Measurements from ENCODE around the gene KRT6B.

Gene KRT6B

GRCh38 chr12:52436000-52436827 lies 15.7 kb downstream of the KRT6B start:
- DNase-seq (ENCODE audit: low spot score) = no peak

- DNase-seq (ENCODE audit: low spot score) = no peak
Observed at GRCh38 chr12:52435659-52435999, 16.3 kb downstream of the KRT6B start.

GRCh38 chr12:52434760-52435530 lies 17.0 kb downstream of the KRT6B start:
- DNase-seq (ENCODE audit: low spot score) = no peak

- no peak for DNase-seq (ENCODE audit: low spot score)
Observed at GRCh38 chr12:52434081-52434733, 17.7 kb downstream of the KRT6B start, which contains the start of gene KRT75. Gene KRT75 (minus strand): TSS chr12:52434371. CDS start chr12:52434304, 67 bp downstream.

- no peak for DNase-seq (ENCODE audit: low spot score)
Observed at GRCh38 chr12:52433501-52434080, 18.4 kb downstream of the KRT6B start.

- DNase-seq (ENCODE audit: low spot score) = no peak
Observed at GRCh38 chr12:52432559-52433207, 19.3 kb downstream of the KRT6B start.

GRCh38 chr12:52428121-52428520 lies 23.8 kb downstream of the KRT6B start:
- DNase-seq (ENCODE audit: low spot score) = no peak

- DNase-seq (ENCODE audit: low spot score) = no peak
Observed at GRCh38 chr12:52427083-52427482, 24.9 kb downstream of the KRT6B start.

GRCh38 chr12:52426034-52426433 lies 25.9 kb downstream of the KRT6B start:
- DNase-seq (ENCODE audit: low spot score) = no peak

GRCh38 chr12:52425466-52425865 lies 26.5 kb downstream of the KRT6B start:
- no peak for DNase-seq (ENCODE audit: low spot score)

GRCh38 chr12:52423661-52424500 lies 28.1 kb downstream of the KRT6B start:
- DNase-seq (ENCODE audit: low spot score) = no peak

- no peak for DNase-seq (ENCODE audit: low spot score)
Observed at GRCh38 chr12:52423035-52423434, 28.9 kb downstream of the KRT6B start.

- DNase-seq (ENCODE audit: low spot score) = peak; percentile 34
Observed at GRCh38 chr12:52419656-52420055, 32.3 kb downstream of the KRT6B start.

GRCh38 chr12:52418576-52419110 lies 33.3 kb downstream of the KRT6B start:
- no peak for DNase-seq (ENCODE audit: low spot score)

- DNase-seq (ENCODE audit: low spot score) = no peak
Observed at GRCh38 chr12:52417740-52418139, 34.2 kb downstream of the KRT6B start.

GRCh38 chr12:52416795-52417194 lies 35.2 kb downstream of the KRT6B start:
- no peak for DNase-seq (ENCODE audit: low spot score)

- DNase-seq (ENCODE audit: low spot score) = peak; percentile 67
Observed at GRCh38 chr12:52415870-52416750, 35.8 kb downstream of the KRT6B start.

- DNase-seq (ENCODE audit: low spot score) = no peak
Observed at GRCh38 chr12:52414936-52415335, 37.0 kb downstream of the KRT6B start.

- no peak for DNase-seq (ENCODE audit: low spot score)
Observed at GRCh38 chr12:52413782-52414345, 38.1 kb downstream of the KRT6B start.
